ENCODE data around the gene GSTO2.

GSTO2 gene

DNA sequence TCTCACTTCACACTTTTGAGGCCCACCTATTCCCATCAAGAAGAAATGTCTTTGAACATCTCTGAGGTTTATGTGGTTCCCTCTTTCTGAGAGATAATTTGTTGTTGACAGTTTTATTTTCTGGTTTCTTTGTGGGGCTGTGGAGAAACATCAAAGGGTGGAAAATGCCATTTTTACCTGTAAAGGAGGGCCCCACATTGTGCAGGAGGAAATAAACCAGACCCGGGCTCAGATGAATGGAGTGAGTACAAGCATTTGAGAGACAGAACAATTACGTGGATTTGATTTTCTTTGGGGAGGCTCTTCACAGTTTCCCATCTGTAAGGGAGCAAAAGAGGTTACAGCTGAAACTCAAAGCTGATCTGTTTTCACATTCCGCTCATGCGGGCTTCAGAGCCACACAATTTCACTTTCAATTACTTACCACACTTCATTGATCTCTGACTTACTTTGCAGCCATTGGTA, 39.5 kb downstream of the GSTO2 start:
- Histone ChIP-seq H3K4me1 (ENCODE audit: control insufficient read depth, insufficient read depth, low read length) (no peaks in the 10 kb centered on the region), H3K9me3 (ENCODE audit: control insufficient read depth, insufficient read depth, low read depth, low read length) (no peaks in the 10 kb centered on the region), H3K27ac (ENCODE audit: extremely low read depth, low read depth, low read length) (no peak overlapping the region), H3K36me3 (ENCODE audit: control insufficient read depth in 2 of 2, insufficient read depth in 1 of 2, low read length in 2 of 2) (peaks cover 0 to 21% of the 10 kb centered on the region in 2 experiments; a peak in 1 of 3 replicates), H3K4me3 (ENCODE audit: low read depth, low read length) (no peak overlapping the region)
- ChIA-PET POLR2A (no interaction called here), CTCF (interaction anchor here (6.9 to 7.2 kb wide), 2 partner anchors 16 to 41 kb away, joined by 125 to 152 read pairs; partner anchors contain the start of gene CFAP58)
- TF ChIP-seq YY1 (tag by site-specific recombination; IDR thresholded peaks at IDR 0.05) (no peak), ZNF639 (tag by site-specific recombination; IDR thresholded peaks at IDR 0.05) (no peak), GFI1B (tag by site-specific recombination; IDR thresholded peaks at IDR 0.05) (no peak), HOXD13 (CRISPR knock-in tag; IDR thresholded peaks at IDR 0.05; ENCODE audit: borderline replicate concordance) (no peak), RBAK (tag by site-specific recombination; IDR thresholded peaks at IDR 0.05) (no peak), ZNF580 (tag by site-specific recombination; IDR thresholded peaks at IDR 0.05) (no peak), ZNF660 (tag by site-specific recombination; IDR thresholded peaks at IDR 0.05) (no peak), ZSCAN18 (tag by site-specific recombination; IDR thresholded peaks at IDR 0.05) (no peak), ZSCAN4 (tag by site-specific recombination; IDR thresholded peaks at IDR 0.05) (no peak), ZNF473 (tag by site-specific recombination; IDR thresholded peaks at IDR 0.05) (no peak), OSR2 (tag by site-specific recombination; IDR thresholded peaks at IDR 0.05) (no peak), ZNF837 (tag by site-specific recombination; IDR thresholded peaks at IDR 0.05) (no peak), ZNF747 (tag by site-specific recombination; IDR thresholded peaks at IDR 0.05) (no peak), ZFP41 (tag by site-specific recombination; IDR thresholded peaks at IDR 0.05; ENCODE audit: borderline replicate concordance) (no peak), ZNF248 (tag by site-specific recombination; IDR thresholded peaks at IDR 0.05) (no peak), INSM2 (tag by site-specific recombination; IDR thresholded peaks at IDR 0.05) (no peak), ZNF2 (tag by site-specific recombination; IDR thresholded peaks at IDR 0.05) (no peak), ELK4 (IDR thresholded peaks at IDR 0.05; ENCODE audit: borderline replicate concordance, low read depth, low read length) (no peak), SCRT2 (tag by site-specific recombination; IDR thresholded peaks at IDR 0.05) (no peak)
- TF ChIP-seq, protein P1, sequence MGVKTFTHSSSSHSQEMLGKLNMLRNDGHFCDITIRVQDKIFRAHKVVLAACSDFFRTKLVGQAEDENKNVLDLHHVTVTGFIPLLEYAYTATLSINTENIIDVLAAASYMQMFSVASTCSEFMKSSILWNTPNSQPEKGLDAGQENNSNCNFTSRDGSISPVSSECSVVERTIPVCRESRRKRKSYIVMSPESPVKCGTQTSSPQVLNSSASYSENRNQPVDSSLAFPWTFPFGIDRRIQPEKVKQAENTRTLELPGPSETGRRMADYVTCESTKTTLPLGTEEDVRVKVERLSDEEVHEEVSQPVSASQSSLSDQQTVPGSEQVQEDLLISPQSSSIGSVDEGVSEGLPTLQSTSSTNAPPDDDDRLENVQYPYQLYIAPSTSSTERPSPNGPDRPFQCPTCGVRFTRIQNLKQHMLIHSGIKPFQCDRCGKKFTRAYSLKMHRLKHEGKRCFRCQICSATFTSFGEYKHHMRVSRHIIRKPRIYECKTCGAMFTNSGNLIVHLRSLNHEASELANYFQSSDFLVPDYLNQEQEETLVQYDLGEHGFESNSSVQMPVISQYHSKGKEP (tag by site-specific recombination; IDR thresholded peaks at IDR 0.05), result no peak
